Psoas muscle (tissue), 8 donors: ENCODE measurements around the gene LUC7L3. TPM values are rescaled to one million over a fixed set of nuclear protein-coding genes. Genes with fewer than 3 reads are reported as not detected.

Experiments
- ATAC-seq, 4 donors: fragments of 200-7000 bp; cut with Tn5 transposase; one replicate each; pipeline ENCODE4 v1.9.1; 2020; ENCODE audit warnings: moderate library complexity in 3 of 4, mild to moderate bottlenecking in 2 of 4
- DNase-seq, 2 donors: peaks; one replicate each; pipeline ENCODE4 v3.0.0-alpha.2; 2020
- H3K27ac ChIP-seq: fragments of 200-600 bp; one replicate; pipeline ENCODE4 v1.8.0; 2022
- H3K27me3 ChIP-seq, 3 donors: fragments of 200-600 bp in 1 of 3; one replicate each; pipeline versions ENCODE4 v1.6.1 to v1.8.0; 2013 to 2022; ENCODE audit warnings: low read length in 2 of 3, mild to moderate bottlenecking in 2 of 3, moderate library complexity in 1 of 3; ENCODE audit not compliant: insufficient read depth in 3 of 3
- H3K36me3 ChIP-seq, 2 donors: fragments of 200-600 bp in 1 of 2; one replicate each; pipeline versions ENCODE4 v1.6.1 to v1.8.0; 2013 to 2022; ENCODE audit warnings: low read depth in 1 of 2, mild to moderate bottlenecking in 1 of 2, moderate library complexity in 1 of 2; ENCODE audit not compliant: insufficient read depth in 1 of 2
- H3K4me1 ChIP-seq: fragments of 200-600 bp; one replicate; pipeline ENCODE4 v1.8.0; 2022
- H3K4me3 ChIP-seq: fragments of 200-600 bp; one replicate; pipeline ENCODE4 v1.8.0; 2022; ENCODE audit warnings: mild to moderate bottlenecking
- H3K9me3 ChIP-seq: fragments of 200-600 bp; one replicate; pipeline ENCODE4 v1.8.0; 2022
- WGBS, 3 donors: extraction: QIAGEN DNeasy Blood & Tissue Kit; methylation state at CpG; one replicate each; pipeline versions ENCODE4 v1.1.6 to v1.1.7; 2013; 5-methylcytosine and 5-hydroxymethylcytosine counted together
- intact Hi-C, 2 donors: fragments of 100-400 bp; cut with DNase I; formaldehyde crosslinking; loops; one replicate each; pipeline versions ENCODE4 v1.11.0 to v1.14.2; 2022
- polyA plus RNA-seq, 3 donors: library from polyadenylated mRNA; stranded (reverse); fragments of 200-250 nt; gene quantifications; one replicate each; pipeline ENCODE4 v1.2.3, GENCODE V29; 2013
- total RNA-seq, 4 donors: library from RNA; stranded (reverse); fragmentation: NEBNext Ultra II Directional in 2 of 4; extraction: Animal tissue kit (Norgen Biotek cat#: 25700) in 2 of 4; gene quantifications; one replicate each; pipeline versions ENCODE4 v1.2.1 to v1.2.4, GENCODE V29; 2021 to 2023
- TF ChIP-seq, protein P1 (sequence below): fragments of 200-600 bp; IDR thresholded peaks from one replicate; pipeline ENCODE4 v1.8.0; 2022; ENCODE audit warnings: antibody characterized with exemption
- donor health status: healthy with polysubstance abuse.
- donor health status: DM: no; HTN: no; CAD: no; lungs with moderate emphysema.
- donor health status: Bipolar disorder and iron deficiency.
- donor health status: healthy.
- donor health status: DM: yes; HTN: yes; CAD: no.
- donor health status: DM: no; HTN: no; CAD: no.
- donor health status: DM: no; HTN: no; CAD: no.
- donor health status: DM: yes; HTN: yes; CAD: no.

The LUC7L3 gene
- total and polyA plus RNA-seq, 7 donors = 25.4 to 108 (median 49.2) TPM

GRCh38 chr17:50798424-50799288 lies 79.3 kb downstream of the LUC7L3 start:
- Histone ChIP-seq H3K27ac (no peak overlapping the region), H3K27me3 (no peaks in the 10 kb centered on the region), H3K4me3 (no peak overlapping the region), H3K4me1 (no peaks in the 10 kb centered on the region), H3K36me3 (no peaks in the 10 kb centered on the region), H3K9me3 (no peaks in the 10 kb centered on the region)
- intact Hi-C loops = loop anchor here in 1 of 2 donors (5.0 kb wide), 1 partner anchor 39 kb away; the partner anchor contains the start of gene WFIKKN2
- no peak for DNase-seq
- TF ChIP-seq, protein P1, sequence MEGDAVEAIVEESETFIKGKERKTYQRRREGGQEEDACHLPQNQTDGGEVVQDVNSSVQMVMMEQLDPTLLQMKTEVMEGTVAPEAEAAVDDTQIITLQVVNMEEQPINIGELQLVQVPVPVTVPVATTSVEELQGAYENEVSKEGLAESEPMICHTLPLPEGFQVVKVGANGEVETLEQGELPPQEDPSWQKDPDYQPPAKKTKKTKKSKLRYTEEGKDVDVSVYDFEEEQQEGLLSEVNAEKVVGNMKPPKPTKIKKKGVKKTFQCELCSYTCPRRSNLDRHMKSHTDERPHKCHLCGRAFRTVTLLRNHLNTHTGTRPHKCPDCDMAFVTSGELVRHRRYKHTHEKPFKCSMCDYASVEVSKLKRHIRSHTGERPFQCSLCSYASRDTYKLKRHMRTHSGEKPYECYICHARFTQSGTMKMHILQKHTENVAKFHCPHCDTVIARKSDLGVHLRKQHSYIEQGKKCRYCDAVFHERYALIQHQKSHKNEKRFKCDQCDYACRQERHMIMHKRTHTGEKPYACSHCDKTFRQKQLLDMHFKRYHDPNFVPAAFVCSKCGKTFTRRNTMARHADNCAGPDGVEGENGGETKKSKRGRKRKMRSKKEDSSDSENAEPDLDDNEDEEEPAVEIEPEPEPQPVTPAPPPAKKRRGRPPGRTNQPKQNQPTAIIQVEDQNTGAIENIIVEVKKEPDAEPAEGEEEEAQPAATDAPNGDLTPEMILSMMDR = no peak
- 85 to 90% (median 89%) methylated on average over 19 of the region's 19 CpGs for WGBS, 3 donors
- ATAC-seq = no peak

DNA sequence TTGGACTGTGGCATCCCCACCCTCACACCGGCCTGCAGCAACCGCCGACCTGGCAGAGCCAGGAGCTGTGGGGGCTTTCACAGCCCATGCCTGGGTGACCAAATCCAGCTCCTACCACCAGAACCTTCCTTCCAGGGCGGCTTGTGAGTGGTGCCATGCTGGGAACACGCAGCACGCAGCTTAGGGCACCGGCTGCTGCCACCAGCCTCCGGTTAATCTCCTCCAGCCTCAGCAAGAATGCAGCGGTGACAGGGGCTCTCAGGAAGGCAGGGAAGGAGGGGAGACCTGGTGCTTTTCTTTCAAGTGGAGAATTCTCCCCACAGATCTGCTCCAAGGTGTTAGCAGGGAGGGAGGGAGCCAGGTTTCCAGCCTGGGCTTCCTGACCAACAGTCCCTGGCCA lies 80.2 kb downstream of the LUC7L3 start:
- no peak for ATAC-seq
- WGBS, 3 donors = 83 to 92% (median 87%) methylated on average over 9 of the region's 9 CpGs
- TF ChIP-seq, protein P1 = no peak
- Histone ChIP-seq H3K27me3 (no peaks in the 10 kb centered on the region), H3K36me3 (no peaks in the 10 kb centered on the region), H3K9me3 (no peaks in the 10 kb centered on the region), H3K4me1 (no peaks in the 10 kb centered on the region), H3K4me3 (no peak overlapping the region), H3K27ac (no peak overlapping the region)
- intact Hi-C loops = loop anchor here in 1 of 2 donors (5.0 kb wide), 1 partner anchor 38 kb away; the partner anchor contains the start of gene WFIKKN2
- DNase-seq = no peak

- H3K36me3 ChIP-seq = no peaks in the 10 kb centered on the region
- no peaks in the 10 kb centered on the region for H3K27me3 ChIP-seq
- H3K4me1 ChIP-seq = no peaks in the 10 kb centered on the region
- no peak for DNase-seq
- TF ChIP-seq, protein P1 = no peak
- H3K4me3 ChIP-seq = no peak overlapping the region
- WGBS, 3 donors = 64 to 71% (median 67%) methylated on average over 12 of the region's 12 CpGs
- H3K9me3 ChIP-seq = no peaks in the 10 kb centered on the region
- no peak for ATAC-seq
- intact Hi-C loops = no loop called here
- H3K27ac ChIP-seq = no peak overlapping the region
These were observed 80.8 kb downstream of the LUC7L3 start for GRCh38 chr17:50800196-50800700.

DNA sequence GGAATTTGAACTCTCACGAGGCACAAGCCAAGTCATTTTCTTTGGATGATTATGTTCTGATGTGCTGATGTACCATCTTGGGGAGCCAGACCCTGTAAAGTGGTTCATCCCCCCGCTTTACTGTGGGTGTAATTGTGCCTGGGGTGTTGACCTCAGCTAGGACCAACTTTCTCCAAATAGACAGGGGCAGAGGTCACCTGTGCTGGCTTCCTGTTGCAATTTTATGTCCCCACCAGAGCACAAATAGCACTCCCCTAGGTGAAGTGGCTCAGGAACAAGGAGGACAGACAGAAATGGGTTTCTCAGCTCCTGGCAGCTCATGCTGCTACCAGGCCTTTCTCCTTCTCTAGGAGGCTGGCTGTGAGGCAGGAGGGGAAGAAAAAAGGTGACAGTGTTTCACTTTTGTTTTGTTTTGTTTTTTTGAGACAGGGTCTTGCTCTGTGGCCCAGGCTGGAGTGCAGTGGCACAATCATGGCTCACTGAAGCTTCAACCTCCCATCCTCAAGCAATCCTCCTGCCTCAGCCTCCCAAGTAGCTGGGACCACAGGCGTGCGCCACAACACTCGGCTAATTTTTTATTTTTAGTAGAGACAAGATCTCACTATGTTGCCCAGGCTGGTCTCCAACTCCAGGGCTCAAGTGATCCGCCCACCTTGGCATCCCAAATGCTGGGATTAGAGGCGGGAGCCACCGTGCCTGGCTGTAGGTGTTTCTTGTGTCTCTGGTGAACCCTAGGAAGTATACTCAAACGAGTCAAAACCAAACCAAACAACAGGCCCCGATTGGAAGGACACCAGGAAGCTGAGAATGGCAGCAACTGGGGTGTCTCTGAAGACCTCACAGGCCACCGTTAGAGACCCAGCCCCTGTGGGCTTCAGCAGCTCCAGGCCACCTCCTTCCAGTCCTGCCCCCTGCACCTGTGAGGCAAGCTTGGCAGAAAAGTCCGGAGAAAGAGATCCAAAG lies 83.5 kb downstream of the LUC7L3 start:
- Histone ChIP-seq H3K27ac (no peak overlapping the region), H3K27me3 (peaks cover 0 to 2% (median 0%) of the 10 kb centered on the region in 3 donors), H3K4me3 (no peak overlapping the region), H3K4me1 (no peaks in the 10 kb centered on the region), H3K9me3 (no peaks in the 10 kb centered on the region), H3K36me3 (no peaks in the 10 kb centered on the region)
- ATAC-seq = no peak
- no peak for DNase-seq
- intact Hi-C loops = no loop called here
- TF ChIP-seq, protein P1 = no peak
- 63 to 74% (median 72%) methylated on average over 12 of the region's 12 CpGs for WGBS, 3 donors
